ENCODE measurements around the gene CEP20.

The CEP20 gene

DNA sequence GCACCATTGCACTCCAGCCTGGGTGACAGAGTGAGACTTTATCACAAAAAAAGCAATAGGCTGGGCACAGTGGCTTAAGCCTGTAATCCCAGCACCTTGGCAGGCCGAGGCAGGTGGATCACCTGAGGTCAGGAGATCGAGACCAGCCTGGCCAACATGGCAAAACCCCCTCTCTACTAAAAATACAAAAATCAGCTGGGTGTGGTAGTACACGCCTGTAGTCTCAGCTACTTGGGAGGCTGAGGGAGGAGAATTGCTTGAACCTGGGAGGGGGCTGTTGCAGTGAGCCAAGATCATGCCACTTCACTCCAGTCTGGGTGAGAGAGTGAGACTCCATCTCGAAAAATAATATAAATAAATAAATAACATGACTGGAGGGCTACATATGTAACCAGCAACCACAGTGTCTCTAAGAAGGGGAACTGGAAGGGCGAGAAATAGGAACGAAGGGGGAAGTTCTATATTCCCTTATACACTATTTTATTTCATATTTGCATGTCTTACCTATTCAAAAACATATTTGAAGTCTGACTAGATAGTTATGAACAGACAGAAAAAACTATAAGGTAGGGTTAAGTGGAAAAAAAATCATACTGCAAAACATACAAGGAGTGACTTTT lies 57.5 kb downstream of the CEP20 start:
- no peak for DNase-seq (ENCODE audit: low read depth in 2 of 2)

DNA sequence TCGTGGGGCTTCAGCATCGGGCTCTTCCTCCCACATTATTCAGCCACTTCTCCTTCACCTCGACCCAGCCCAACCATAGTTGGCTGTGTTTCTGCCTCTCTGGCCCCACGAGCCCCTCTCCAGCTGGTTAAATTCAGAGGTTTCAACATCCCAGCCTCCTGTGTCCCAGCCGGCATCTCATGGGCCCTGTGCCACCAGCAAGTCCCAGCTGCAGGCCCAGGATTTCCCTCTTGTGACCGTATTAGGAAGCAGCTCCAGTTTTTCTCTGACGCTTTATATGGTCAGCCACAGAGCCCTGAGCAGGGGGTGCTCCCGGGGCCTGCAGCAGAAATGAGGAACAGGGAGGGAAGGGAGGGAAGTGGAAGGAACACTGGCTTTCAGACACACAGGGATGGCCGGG lies 58.9 kb downstream of the CEP20 start:
- DNase-seq (ENCODE audit: low read depth in 2 of 2), result no peak

- DNase-seq (ENCODE audit: low read depth in 2 of 2), result no peak
Observed at GRCh38 chr16:15827709-15828343, 60.6 kb downstream of the CEP20 start.

GRCh38 chr16:15827299-15827698 lies 61.1 kb downstream of the CEP20 start:
- no peak for DNase-seq (ENCODE audit: low read depth in 2 of 2)

DNA sequence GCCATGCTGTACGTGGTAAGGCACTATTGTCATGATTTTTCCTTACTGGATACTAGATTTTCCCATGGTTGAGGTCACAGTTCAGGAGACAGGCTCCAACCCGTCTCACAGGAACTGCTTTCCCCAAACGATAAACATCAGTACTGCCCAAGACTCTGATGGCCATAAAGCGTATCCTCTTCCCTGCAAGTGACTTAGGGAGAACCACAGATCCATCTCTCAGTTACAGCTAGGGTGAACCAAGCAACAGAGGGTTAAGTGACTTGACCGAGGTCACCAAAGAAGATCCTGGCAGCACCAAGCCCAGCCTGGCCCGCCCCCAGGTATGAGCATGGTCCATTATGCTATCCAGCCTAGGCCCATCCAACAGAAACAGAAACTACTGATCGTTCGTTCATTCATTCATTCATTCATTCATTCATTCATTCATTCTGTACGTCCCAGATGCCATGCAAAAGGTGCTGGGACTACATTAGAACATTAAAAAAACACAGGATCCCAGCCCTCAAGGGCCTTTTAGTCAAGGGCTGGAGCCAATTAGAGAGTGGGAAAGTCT lies 62.6 kb downstream of the CEP20 start:
- DNase-seq (ENCODE audit: low read depth in 2 of 2), result no peak

DNA sequence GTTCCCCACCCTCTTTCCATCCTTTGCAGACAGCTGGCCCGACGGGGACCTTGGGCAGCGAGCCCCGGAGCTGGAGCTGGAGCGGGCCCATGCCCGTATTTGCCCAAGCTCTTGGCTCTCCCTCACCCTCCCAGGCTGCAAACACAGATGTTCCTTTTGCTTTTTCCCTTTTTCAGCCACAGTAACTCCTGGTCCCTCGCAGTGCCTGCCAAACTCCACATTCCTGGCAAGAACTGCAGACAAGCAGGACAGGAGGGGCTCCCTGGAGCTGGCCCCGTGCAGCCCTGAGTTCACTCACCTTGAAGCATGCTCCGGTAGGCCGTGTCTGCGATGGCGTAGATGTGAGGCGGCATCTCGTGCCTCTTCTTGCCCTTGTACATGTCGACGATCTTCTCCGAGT lies 65.4 kb downstream of the CEP20 start:
- no peak for DNase-seq (ENCODE audit: low read depth in 2 of 2)

DNA sequence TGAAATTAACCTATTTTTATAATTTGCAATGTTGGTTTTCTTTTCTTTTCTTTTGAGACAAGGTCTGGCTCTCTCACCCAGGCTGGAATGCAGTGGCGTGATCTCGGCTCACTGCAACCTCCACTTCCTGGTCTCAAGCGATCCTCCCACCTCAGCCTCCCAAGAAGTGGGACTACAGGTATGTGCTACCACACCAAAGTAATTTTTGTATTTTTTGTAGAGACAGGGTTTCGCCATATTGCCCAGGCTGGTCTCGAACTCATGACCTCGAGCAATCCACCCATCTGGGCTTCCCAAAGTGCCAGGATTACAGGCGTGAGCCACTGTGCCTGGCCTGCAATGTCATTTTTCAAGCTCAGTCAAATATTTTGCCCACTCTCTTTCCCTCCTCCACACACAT lies 67.6 kb downstream of the CEP20 start:
- DNase-seq (ENCODE audit: low read depth in 2 of 2), result no peak

DNA sequence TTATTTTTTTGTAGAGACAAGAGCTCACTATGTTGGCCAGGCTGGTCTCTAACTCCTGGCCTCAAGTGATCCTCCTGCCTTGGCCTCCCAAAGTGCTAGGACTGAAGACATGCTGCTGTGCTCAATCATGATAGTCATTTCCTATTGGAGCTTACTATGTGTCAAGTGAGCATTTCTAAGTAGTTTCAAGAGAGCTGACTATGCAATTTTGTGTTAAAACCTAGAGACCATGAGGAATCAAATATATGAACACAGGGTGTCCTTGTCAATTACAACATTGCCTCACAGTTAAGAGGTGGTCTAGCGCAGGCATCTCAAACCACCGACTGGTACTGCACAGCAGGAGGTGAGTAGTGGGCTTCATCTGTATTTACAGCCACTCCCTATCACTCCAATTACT lies 69.4 kb downstream of the CEP20 start:
- DNase-seq (ENCODE audit: low read depth in 2 of 2), result no peak

DNA sequence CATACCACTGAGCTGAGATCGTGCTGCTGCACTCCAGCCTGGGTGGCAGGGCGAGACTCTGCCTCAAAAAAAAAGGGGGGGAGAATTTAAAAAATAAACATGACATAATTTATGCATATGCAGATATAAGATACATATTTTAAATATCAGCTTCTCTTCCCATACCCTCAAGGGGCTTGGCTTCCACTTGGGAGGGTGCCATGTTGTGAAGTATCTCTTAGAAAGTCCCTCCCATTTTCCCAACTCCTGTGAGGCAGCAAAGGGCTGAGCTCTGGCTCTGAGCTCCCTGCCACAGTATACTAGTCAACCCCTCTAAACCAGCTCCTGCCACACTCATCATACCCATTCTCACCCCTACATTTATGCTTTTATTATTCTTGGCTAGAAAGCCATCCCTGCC lies 71.0 kb downstream of the CEP20 start:
- DNase-seq (ENCODE audit: low read depth in 2 of 2), result no peak

DNA sequence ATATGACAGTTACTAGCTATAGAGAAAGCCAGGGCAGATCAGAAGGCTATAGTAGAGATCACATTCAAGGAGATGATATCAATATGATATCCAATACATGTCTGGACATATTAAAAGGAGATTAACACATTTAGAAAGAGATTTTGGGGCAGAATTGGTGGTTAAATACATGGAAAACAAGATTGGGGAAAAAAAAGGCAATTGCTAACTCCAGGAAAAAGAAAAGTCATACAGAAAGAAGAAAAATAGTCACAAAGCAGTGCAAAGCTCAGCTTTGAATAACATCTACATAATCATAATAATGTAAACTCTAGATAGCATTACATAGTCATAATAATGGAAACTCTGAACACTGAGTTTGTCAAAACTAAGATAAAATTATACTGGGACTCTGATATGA lies 72.2 kb downstream of the CEP20 start:
- no peak for DNase-seq (ENCODE audit: low read depth in 2 of 2)
